H1 (cell line): ENCODE data around the gene TTC28. TPM values are rescaled to one million over a fixed set of nuclear protein-coding genes. Genes with fewer than 3 reads are reported as not detected.

Experiments
- CTCF ChIA-PET: fragments of 300-600 bp; sonication (Branson Sonifier 250); formaldehyde crosslinking; loops from one replicate; lab custom pipeline; 2021; ENCODE audit not compliant: partially characterized antibody; lab: Charles Lee
- POLR2A ChIA-PET: fragments of 300-600 bp; sonication (Branson Sonifier 250); formaldehyde crosslinking; loops from one replicate; lab custom pipeline; 2021; ENCODE audit warnings: inconsistent platforms; ENCODE audit not compliant: partially characterized antibody; lab: Charles Lee
- DNase-seq, 2 experiments: peaks; one replicate each; pipeline versions ENCODE4 v3.0.0 to v3.0.0-alpha.2; 2010 to 2022; ENCODE audit warnings: low spot score in 2 of 2, low read depth in 1 of 2, mixed read lengths in 1 of 2
- FAIRE-seq: peaks from 2 replicates; lab custom pipeline; 2011; peaks lifted over from hg19 to GRCh38; lab: Jason Lieb, UNC
- H2AFZ ChIP-seq: 2 replicates; pipeline ENCODE4 v1.8.1; 2012; ENCODE audit warnings: low read length, inconsistent platforms
- H2AK5ac ChIP-seq: 2 replicates; pipeline ENCODE4 v1.6.1; 2013; ENCODE audit warnings: low read depth, low read length
- H2BK120ac ChIP-seq: replicated peaks from 2 replicates; pipeline ENCODE3; 2013; ENCODE audit warnings: low read depth, low read length, inconsistent platforms
- H2BK12ac ChIP-seq: 2 replicates; pipeline ENCODE4 v1.6.1; 2013; ENCODE audit warnings: low read depth, low read length
- H2BK15ac ChIP-seq: 2 replicates; pipeline ENCODE4 v1.6.1; 2013; ENCODE audit warnings: low read length
- H2BK20ac ChIP-seq: 2 replicates; pipeline ENCODE4 v1.6.1; 2013; ENCODE audit warnings: low read length
- H2BK5ac ChIP-seq: 2 replicates; pipeline ENCODE4 v1.6.1; 2013; ENCODE audit warnings: low read depth, low read length
- H3K14ac ChIP-seq: 2 replicates; pipeline ENCODE4 v1.6.1; 2013; ENCODE audit warnings: inconsistent platforms; ENCODE audit not compliant: insufficient read length
- H3K18ac ChIP-seq: 2 replicates; pipeline ENCODE4 v1.6.1; 2013; ENCODE audit warnings: low read length; ENCODE audit errors: extremely low read depth
- H3K23ac ChIP-seq: 2 replicates; pipeline ENCODE4 v1.6.1; 2013; ENCODE audit warnings: inconsistent platforms; ENCODE audit not compliant: insufficient read length
- H3K23me2 ChIP-seq: 2 replicates; pipeline ENCODE4 v1.6.1; 2013; ENCODE audit warnings: low read depth, low read length
- H3K27ac ChIP-seq: 2 replicates; pipeline ENCODE4 v1.6.1; 2011; ENCODE audit warnings: low read depth, low read length, inconsistent platforms
- H3K27me3 ChIP-seq, 4 experiments: replicated peaks in 1 of 4; 1 replicate in 1 of 4; 2 replicates in 3 of 4; pipeline versions ENCODE4 v1.6.1 to v1.8.1; 2011 to 2013; ENCODE audit warnings: low read length in 3 of 4, mild to moderate bottlenecking in 3 of 4, inconsistent platforms in 2 of 4, mixed read lengths in 2 of 4, moderate library complexity in 1 of 4; ENCODE audit not compliant: control insufficient read depth in 3 of 4, insufficient read depth in 3 of 4; ENCODE audit errors: extremely low read depth in 1 of 4
- H3K36me3 ChIP-seq, 4 experiments: 2 replicates each; pipeline versions ENCODE4 v1.6.1 to v1.8.1; 2011 to 2013; ENCODE audit warnings: mild to moderate bottlenecking in 4 of 4, low read length in 3 of 4, moderate library complexity in 2 of 4, control low read depth in 1 of 4, inconsistent platforms in 1 of 4; ENCODE audit not compliant: insufficient read depth in 4 of 4, control insufficient read depth in 2 of 4
- H3K4ac ChIP-seq: replicated peaks from 2 replicates; pipeline ENCODE3; 2013; ENCODE audit warnings: low read length, low read depth, mixed read lengths, inconsistent platforms; ENCODE audit not compliant: insufficient read length
- H3K4me1 ChIP-seq, 4 experiments: replicated peaks in 1 of 4; 1 replicate in 1 of 4; 2 replicates in 3 of 4; pipeline versions ENCODE4 v1.6.1 to v1.8.1; 2011 to 2013; ENCODE audit warnings: low read length in 3 of 4, inconsistent platforms in 2 of 4, mixed read lengths in 1 of 4; ENCODE audit not compliant: insufficient read depth in 4 of 4, control insufficient read depth in 3 of 4
- H3K4me2 ChIP-seq, 2 experiments: 2 replicates each; pipeline versions ENCODE4 v1.6.1 to v1.8.1; 2011 to 2013; ENCODE audit warnings: low read depth in 2 of 2, low read length in 2 of 2, control low read depth in 1 of 2, inconsistent platforms in 1 of 2, mild to moderate bottlenecking in 1 of 2; ENCODE audit not compliant: insufficient read depth in 1 of 2
- H3K4me3 ChIP-seq, 4 experiments: fragments of 200-600, 300-600 bp in 1 of 4; sonication (generic), shearing (Covaris generic), sonication (Bioruptor Twin) in 1 of 4; 2 replicates each; pipeline versions ENCODE4 v1.5.1 to v1.8.1; 2011 to 2016; ENCODE audit warnings: low read length in 4 of 4, low read depth in 3 of 4, control low read depth in 2 of 4, inconsistent platforms in 2 of 4, mild to moderate bottlenecking in 2 of 4, mixed read lengths in 1 of 4, moderate library complexity in 1 of 4; ENCODE audit not compliant: insufficient read depth in 2 of 4; ENCODE audit errors: extremely low read depth in 1 of 4
- H3K56ac ChIP-seq: replicated peaks from 2 replicates; pipeline ENCODE3; 2013; ENCODE audit warnings: low read depth, mild to moderate bottlenecking, mixed read lengths, low read length, inconsistent platforms; ENCODE audit not compliant: insufficient read length
- H3K79me1 ChIP-seq: 2 replicates; pipeline ENCODE4 v1.6.1; 2013; ENCODE audit warnings: low read depth, low read length, control low read depth
- H3K79me2 ChIP-seq, 2 experiments: 2 replicates each; pipeline versions ENCODE4 v1.6.1 to v1.8.1; 2012 to 2013; ENCODE audit warnings: low read length in 2 of 2, mild to moderate bottlenecking in 2 of 2, inconsistent platforms in 1 of 2; ENCODE audit not compliant: insufficient read depth in 2 of 2, control insufficient read depth in 1 of 2
- H3K9ac ChIP-seq, 4 experiments: replicated peaks in 1 of 4; 1 replicate in 1 of 4; 2 replicates in 3 of 4; pipeline versions ENCODE4 v1.6.1 to v1.8.1; 2011 to 2013; ENCODE audit warnings: low read depth in 3 of 4, low read length in 3 of 4, control low read depth in 2 of 4, mild to moderate bottlenecking in 2 of 4, moderate library complexity in 2 of 4, inconsistent platforms in 1 of 4; ENCODE audit errors: extremely low read depth in 1 of 4
- H3K9me3 ChIP-seq, 2 experiments: 2 replicates each; pipeline versions ENCODE4 v1.6.1 to v1.8.1; 2012 to 2013; ENCODE audit warnings: mild to moderate bottlenecking in 2 of 2, moderate library complexity in 2 of 2, control low read depth in 1 of 2, inconsistent platforms in 1 of 2, low read depth in 1 of 2, low read length in 1 of 2, mixed read lengths in 1 of 2; ENCODE audit not compliant: insufficient read depth in 2 of 2
- H4K20me1 ChIP-seq, 2 experiments: replicated peaks in 1 of 2; 2 replicates each; pipeline versions ENCODE3 to v1.8.1; 2011 to 2013; ENCODE audit warnings: inconsistent platforms in 2 of 2, low read length in 2 of 2, mild to moderate bottlenecking in 1 of 2; ENCODE audit not compliant: insufficient read depth in 2 of 2, control insufficient read depth in 1 of 2
- H4K5ac ChIP-seq: 2 replicates; pipeline ENCODE4 v1.6.1; 2013; ENCODE audit warnings: low read length, low read depth, mixed read lengths, inconsistent platforms; ENCODE audit not compliant: insufficient read length
- H4K8ac ChIP-seq: 2 replicates; pipeline ENCODE4 v1.8.0; 2013; ENCODE audit warnings: mild to moderate bottlenecking, moderate library complexity, low read length, inconsistent platforms; ENCODE audit not compliant: insufficient read depth; ENCODE audit errors: extremely low read depth
- H4K91ac ChIP-seq: replicated peaks from 2 replicates; pipeline ENCODE3; 2013; ENCODE audit warnings: low read length, mixed read lengths, inconsistent platforms; ENCODE audit not compliant: insufficient read length
- CHD1 ChIP-seq: IDR thresholded peaks from 2 replicates; pipeline ENCODE4 v1.6.1; 2012; ENCODE audit warnings: low read depth, low read length, improper control_type of control experiment
- JUND ChIP-seq: IDR thresholded peaks from 2 replicates; pipeline ENCODE4 v1.6.1; 2011; ENCODE audit warnings: mild to moderate bottlenecking, improper control_type of control experiment, low read length
- KDM1A ChIP-seq: fragments of 200-600, 300-600 bp; sonication (generic); IDR thresholded peaks from 2 replicates; pipeline ENCODE4 v1.7.1; 2016; ENCODE audit warnings: mild to moderate bottlenecking, low read length, borderline replicate concordance
- TAF7 ChIP-seq: optimal IDR thresholded peaks from 2 replicates; pipeline ENCODE3; 2011; ENCODE audit warnings: low read depth, mild to moderate bottlenecking, inconsistent platforms, low read length, moderate library complexity, borderline replicate concordance
- TBP ChIP-seq: IDR thresholded peaks from 2 replicates; pipeline ENCODE4 v1.6.1; 2011; ENCODE audit warnings: low read depth, low read length, improper control_type of control experiment
- ZNF274 ChIP-seq: IDR thresholded peaks from 2 replicates; pipeline ENCODE4 v1.7.0; 2012; ENCODE audit warnings: low read length, borderline replicate concordance; ENCODE audit errors: extremely low read depth
- WGBS, 2 experiments: shearing (Covaris generic) in 1 of 2; methylation state at CpG; one replicate each; pipeline versions ENCODE4 v1.1.6 to v1.1.7; 2013 to 2015; ENCODE audit warnings: low lambda C conversion rate in 2 of 2, mixed read lengths in 2 of 2, inconsistent platforms in 1 of 2, low coverage in 1 of 2, missing lambda C conversion rate in 1 of 2; ENCODE audit not compliant: insufficient replicate concordance in 2 of 2, insufficient coverage in 1 of 2, insufficient read length in 1 of 2; ENCODE audit errors: extremely low coverage in 1 of 2, missing lambda C conversion rate in 1 of 2; 5-methylcytosine and 5-hydroxymethylcytosine counted together
- polyA plus RNA-seq, 7 experiments: library from polyadenylated mRNA; depleted of rRNA in 3 of 7; stranded (reverse) in 5 of 7; unstranded in 2 of 7; fragments of >200 nt in 5 of 7; fragments of 200-250 nt in 2 of 7; gene quantifications; 1 replicate in 5 of 7; 2 replicates in 1 of 7; 4 replicates in 1 of 7; pipeline versions ENCODE4 v1.2.1 to v1.2.3, GENCODE V29; 2011 to 2013; ENCODE audit warnings: missing spikeins in 2 of 7, mixed read lengths in 2 of 7
- total RNA-seq: library from RNA; stranded (reverse); fragmentation: NEBNext Ultra II Directional; extraction: Animal tissue kit (Norgen Biotek cat#: 25700); gene quantifications from 2 replicates; pipeline ENCODE4 v1.2.1, GENCODE V29; 2021
- TF ChIP-seq, protein P1 (sequence below), 3 experiments: IDR thresholded peaks; 1 replicate in 2 of 3; 2 replicates in 1 of 3; pipeline versions ENCODE4 v1.5.1 to v1.6.1; 2011; ENCODE audit warnings: low read length in 3 of 3, mild to moderate bottlenecking in 3 of 3, inconsistent platforms in 2 of 3, low read depth in 1 of 3, moderate library complexity in 1 of 3; ENCODE audit not compliant: insufficient read depth in 1 of 3; ENCODE audit errors: control extremely low read depth in 1 of 3

TTC28 gene
- total and polyA plus RNA-seq, 2 of the 8 experiments (the other 6 are each of a cell fraction or from before 2014, with no cell fraction given): 2.6 to 12.6 TPM

- DNase-seq (no peak), FAIRE-seq (no peak)
- Histone ChIP-seq H4K5ac (no peak overlapping the region), H4K8ac (no peak overlapping the region), H3K9ac (no peak overlapping the region), H3K23me2 (no peaks in the 10 kb centered on the region), H3K27ac (no peak overlapping the region), H3K27me3 (no peaks in the 10 kb centered on the region), H3K36me3 (no peaks in the 10 kb centered on the region), H3K4me2 (no peak overlapping the region), H3K9me3 (no peaks in the 10 kb centered on the region), H2BK12ac (no peak overlapping the region), H3K14ac (no peak overlapping the region), H2AK5ac (no peak overlapping the region), H3K4ac (no peak overlapping the region), H3K56ac (no peak overlapping the region), H2AFZ (no peak overlapping the region), H3K79me1 (no peaks in the 10 kb centered on the region), H2BK5ac (no peak overlapping the region), H4K91ac (no peak overlapping the region), H2BK15ac (no peak overlapping the region), H2BK120ac (no peak overlapping the region), H3K4me1 (no peaks in the 10 kb centered on the region), H3K4me3 (no peak overlapping the region), H3K18ac (no peak overlapping the region), H3K79me2 (no peaks in the 10 kb centered on the region), H4K20me1 (no peaks in the 10 kb centered on the region), H3K23ac (no peak overlapping the region), H2BK20ac (no peak overlapping the region)
- ChIA-PET POLR2A (no interaction called here), CTCF (interaction anchor here (0.6 to 8.0 kb wide), 7 partner anchors 12 to 1215 kb away, joined by 3 to 84 read pairs (median 3); partner anchors contain the start of gene PITPNB)
- TF ChIP-seq JUND: no peak
- no peak for TF ChIP-seq KDM1A
- no peak for TF ChIP-seq ZNF274
- TF ChIP-seq CHD1: no peak
- no peak for TF ChIP-seq TAF7
- TF ChIP-seq, protein P1, sequence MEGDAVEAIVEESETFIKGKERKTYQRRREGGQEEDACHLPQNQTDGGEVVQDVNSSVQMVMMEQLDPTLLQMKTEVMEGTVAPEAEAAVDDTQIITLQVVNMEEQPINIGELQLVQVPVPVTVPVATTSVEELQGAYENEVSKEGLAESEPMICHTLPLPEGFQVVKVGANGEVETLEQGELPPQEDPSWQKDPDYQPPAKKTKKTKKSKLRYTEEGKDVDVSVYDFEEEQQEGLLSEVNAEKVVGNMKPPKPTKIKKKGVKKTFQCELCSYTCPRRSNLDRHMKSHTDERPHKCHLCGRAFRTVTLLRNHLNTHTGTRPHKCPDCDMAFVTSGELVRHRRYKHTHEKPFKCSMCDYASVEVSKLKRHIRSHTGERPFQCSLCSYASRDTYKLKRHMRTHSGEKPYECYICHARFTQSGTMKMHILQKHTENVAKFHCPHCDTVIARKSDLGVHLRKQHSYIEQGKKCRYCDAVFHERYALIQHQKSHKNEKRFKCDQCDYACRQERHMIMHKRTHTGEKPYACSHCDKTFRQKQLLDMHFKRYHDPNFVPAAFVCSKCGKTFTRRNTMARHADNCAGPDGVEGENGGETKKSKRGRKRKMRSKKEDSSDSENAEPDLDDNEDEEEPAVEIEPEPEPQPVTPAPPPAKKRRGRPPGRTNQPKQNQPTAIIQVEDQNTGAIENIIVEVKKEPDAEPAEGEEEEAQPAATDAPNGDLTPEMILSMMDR (IDR thresholded peaks at IDR 0.05; ENCODE audit: control extremely low read depth in 1 of 3, insufficient read depth in 1 of 3, low read depth in 1 of 3, low read length in 3 of 3): no peak
- TF ChIP-seq TBP: no peak
- 86% methylated on average over 4 of the region's 4 CpGs; no CpG with 5 or more reads in 1 of the 2 experiments for WGBS, 2 experiments
Measured at GRCh38 chr22:28008056-28008455, 671.6 kb downstream of the TTC28 start.
